EL (cell line): Measurements from ENCODE around the gene SPCS1.

ENCODE experiments used
- DNase-seq: peaks from one replicate; pipeline ENCODE4 v3.0.0-alpha.2; 2016

Gene SPCS1

DNA sequence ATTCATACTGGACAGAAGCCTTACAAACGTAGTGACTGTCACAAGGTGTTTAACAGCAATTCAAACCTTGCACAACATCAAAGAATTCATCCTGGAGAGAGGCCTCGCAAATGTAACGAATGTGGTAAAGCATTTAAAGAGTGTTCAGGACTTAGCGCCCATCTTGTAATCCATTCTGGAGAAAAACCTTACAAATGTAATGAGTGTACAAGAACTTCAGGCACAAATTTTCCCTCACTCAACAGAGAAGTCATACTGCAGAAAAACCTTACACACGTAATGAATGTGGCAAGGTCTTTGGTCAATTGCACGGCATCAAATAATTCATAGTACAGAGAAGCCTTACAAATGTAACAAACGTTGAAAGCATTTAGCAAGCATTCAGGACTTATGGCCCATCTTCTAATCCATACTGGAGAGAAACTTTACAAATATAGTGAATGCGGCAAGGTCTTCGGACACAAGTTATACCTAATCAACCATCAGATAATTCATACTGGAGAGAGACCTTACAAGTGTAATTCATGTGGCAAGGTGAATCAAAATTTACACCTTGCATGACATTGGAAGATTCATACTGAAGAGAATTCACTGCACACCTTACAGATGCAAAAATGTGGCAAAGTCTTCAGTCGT, 27.5 kb downstream of the SPCS1 start:
- DNase-seq: no peak

DNA sequence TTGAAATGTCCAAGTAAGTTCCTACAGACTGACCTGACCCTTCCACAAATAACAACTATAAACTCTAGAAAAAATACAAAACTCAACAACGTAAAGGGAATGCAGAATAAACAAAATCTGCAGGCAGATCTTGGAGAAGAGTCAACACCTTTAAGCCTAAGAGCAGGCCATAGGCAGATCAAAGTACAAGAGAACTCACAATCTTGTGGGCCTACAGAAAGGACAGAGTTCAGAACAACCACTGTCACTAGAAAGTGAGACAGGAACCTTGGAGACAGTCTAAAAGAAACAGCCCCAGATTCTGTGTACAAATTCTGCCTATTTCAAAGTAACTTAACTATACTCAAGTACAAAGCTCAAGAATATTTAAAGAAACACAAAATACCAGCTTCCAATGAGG, 33.8 kb downstream of the SPCS1 start:
- DNase-seq: no peak

GRCh38 chr3:52742418-52743041, 36.6 kb downstream of the SPCS1 start:
- DNase-seq: peak; percentile 33

GRCh38 chr3:52743152-52743551, 37.2 kb downstream of the SPCS1 start:
- no peak for DNase-seq

DNA sequence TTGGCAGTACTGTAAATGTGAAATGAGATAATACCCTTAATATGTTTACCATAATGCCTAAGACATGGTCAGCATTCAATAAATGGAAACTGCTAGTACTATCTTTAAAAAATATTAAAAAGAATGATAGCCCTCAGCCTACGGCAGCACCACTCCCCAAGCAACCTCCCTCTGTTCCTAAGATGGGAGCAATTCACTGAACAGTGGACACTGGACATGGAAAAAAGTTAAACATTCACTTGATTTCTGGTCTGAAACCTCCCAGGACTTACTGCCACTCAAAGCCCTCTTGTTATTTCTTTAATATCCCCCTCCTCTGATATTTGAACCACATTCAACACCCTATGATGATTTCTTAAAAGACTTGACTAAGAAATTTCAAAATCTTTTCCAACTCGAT, 37.8 kb downstream of the SPCS1 start:
- DNase-seq: no peak

DNA sequence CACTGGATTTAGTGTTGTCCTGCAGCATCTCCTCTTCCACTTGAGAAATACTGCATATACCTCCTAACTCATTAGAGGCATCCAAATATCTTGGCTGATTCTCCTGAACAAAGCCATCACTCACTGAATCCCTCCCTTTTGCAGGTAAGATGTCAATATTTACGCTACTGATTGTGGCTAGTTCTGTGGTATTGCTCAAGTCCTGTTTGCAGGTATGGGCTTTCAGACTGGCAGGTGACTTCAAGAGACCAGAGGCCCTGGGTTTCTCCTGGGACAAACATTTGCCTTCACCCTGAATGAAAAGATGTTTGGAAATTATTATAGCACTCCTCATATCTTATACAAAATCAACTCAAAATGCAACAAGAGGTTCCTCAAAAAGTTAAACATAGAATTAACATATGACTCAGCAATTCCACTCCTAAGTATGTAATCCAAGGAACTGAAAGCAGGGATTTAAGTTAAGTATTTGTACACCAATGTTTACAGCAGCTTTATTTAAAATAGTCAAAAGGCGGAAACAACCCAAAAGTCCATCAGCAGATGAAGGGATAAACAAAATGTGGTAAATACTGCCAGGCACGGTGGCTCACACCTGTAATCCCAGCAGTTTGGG, 46.2 kb downstream of the SPCS1 start:
- DNase-seq: no peak

DNA sequence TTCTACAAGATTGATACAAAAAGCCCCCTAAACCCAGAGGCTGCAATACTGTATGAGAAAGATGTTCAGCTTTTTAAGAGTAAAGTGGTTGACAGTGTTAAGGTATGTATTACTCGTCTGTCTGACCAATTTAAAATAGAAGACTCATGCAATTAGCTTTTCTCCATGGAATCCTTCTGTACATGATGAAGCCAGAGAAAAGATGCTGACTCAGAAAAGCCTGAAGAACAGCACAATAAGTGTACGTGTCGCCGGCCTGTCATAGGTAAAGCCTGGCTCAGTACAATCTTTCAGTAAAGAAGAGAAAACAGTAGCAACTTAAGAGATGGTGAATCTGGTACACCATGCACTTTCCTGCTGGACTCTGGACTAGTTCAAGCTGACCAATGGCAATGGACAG, 48.5 kb downstream of the SPCS1 start:
- DNase-seq: no peak

DNA sequence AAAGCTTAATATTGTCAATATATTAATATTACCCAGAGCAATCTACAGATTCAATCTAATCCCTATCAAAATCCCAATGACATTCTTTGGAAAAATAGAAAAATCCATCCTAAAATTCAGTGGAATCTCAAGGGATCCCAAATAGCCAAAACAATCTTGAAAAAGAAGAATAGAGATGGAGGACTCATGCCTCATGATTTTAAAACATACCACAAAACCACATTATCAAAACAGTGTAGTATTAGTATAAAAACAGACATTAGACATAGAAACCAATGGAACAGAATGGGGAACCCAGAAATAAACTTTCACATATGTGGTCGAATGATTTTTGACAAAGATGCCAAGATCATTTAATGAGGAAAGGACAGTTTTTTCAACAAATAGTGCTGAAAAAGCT, 50.2 kb downstream of the SPCS1 start:
- no peak for DNase-seq
